CD4-positive, alpha-beta memory T cell (primary cell): ENCODE measurements around the gene TBC1D2B. TPM values are rescaled to one million over a fixed set of nuclear protein-coding genes. Genes with fewer than 3 reads are reported as not detected.

Source experiments
- CTCF ChIA-PET: fragments of 350-600 bp; sonication (Branson Sonifier 250); formaldehyde crosslinking; loops from one replicate; lab custom pipeline; 2021; ENCODE audit warnings: inconsistent platforms; ENCODE audit not compliant: partially characterized antibody; lab: Charles Lee
- POLR2A ChIA-PET: fragments of 350-600 bp; sonication (Branson Sonifier 250); formaldehyde crosslinking; loops from one replicate; lab custom pipeline; 2021; ENCODE audit not compliant: partially characterized antibody; lab: Charles Lee
- DNase-seq, 5 donors: peaks; one replicate each; pipeline versions ENCODE4 v3.0.0 to v3.0.0-alpha.2; 2020 to 2022; ENCODE audit warnings: mixed read lengths in 1 of 5
- H3K27ac ChIP-seq: one replicate; pipeline ENCODE4 v1.7.0; 2013; ENCODE audit warnings: low read depth, low read length
- H3K27me3 ChIP-seq: 2 replicates; pipeline ENCODE4 v1.7.0; 2013; ENCODE audit warnings: mild to moderate bottlenecking, low read length, moderate library complexity; ENCODE audit not compliant: insufficient read depth
- H3K36me3 ChIP-seq: 2 replicates; pipeline ENCODE4 v1.7.0; 2013; ENCODE audit warnings: mild to moderate bottlenecking, low read length, moderate library complexity; ENCODE audit not compliant: insufficient read depth
- H3K4me1 ChIP-seq: 2 replicates; pipeline ENCODE4 v1.7.0; 2013; ENCODE audit warnings: mild to moderate bottlenecking, low read length, moderate library complexity; ENCODE audit not compliant: insufficient read depth
- H3K4me3 ChIP-seq, 2 donors: one replicate each; pipeline ENCODE4 v1.7.0; 2013; ENCODE audit warnings: low read length in 2 of 2, mild to moderate bottlenecking in 1 of 2
- H3K9me3 ChIP-seq, 2 donors: one replicate each; pipeline ENCODE4 v1.7.0; 2013; ENCODE audit warnings: low read length in 2 of 2, control low read depth in 1 of 2; ENCODE audit not compliant: control insufficient read depth in 1 of 2
- H3K27ac Mint-ChIP-seq, 7 donors: one replicate each; pipeline ENCODE4 v1.8.0; 2020 to 2021; ENCODE audit warnings: mixed read lengths in 7 of 7, mild to moderate bottlenecking in 6 of 7, inconsistent platforms in 3 of 7, moderate library complexity in 3 of 7
- H3K27me3 Mint-ChIP-seq, 2 donors: one replicate each; pipeline ENCODE4 v1.8.0; 2020 to 2021; ENCODE audit warnings: mixed read lengths in 2 of 2
- H3K36me3 Mint-ChIP-seq, 2 donors: one replicate each; pipeline ENCODE4 v1.8.0; 2020 to 2021; ENCODE audit warnings: mixed read lengths in 2 of 2, inconsistent platforms in 1 of 2, mild to moderate bottlenecking in 1 of 2
- H3K4me1 Mint-ChIP-seq, 4 donors: one replicate each; pipeline ENCODE4 v1.8.0; 2020 to 2021; ENCODE audit warnings: mixed read lengths in 4 of 4, mild to moderate bottlenecking in 1 of 4
- H3K4me3 Mint-ChIP-seq, 8 donors: one replicate each; pipeline ENCODE4 v1.8.0; 2020 to 2021; ENCODE audit warnings: mixed read lengths in 8 of 8, mild to moderate bottlenecking in 7 of 8, moderate library complexity in 6 of 8, inconsistent platforms in 3 of 8
- H3K9me3 Mint-ChIP-seq, 8 donors: one replicate each; pipeline ENCODE4 v1.8.0; 2020 to 2021; ENCODE audit warnings: mixed read lengths in 8 of 8, mild to moderate bottlenecking in 5 of 8, inconsistent platforms in 3 of 8, moderate library complexity in 1 of 8
- intact Hi-C: fragments of 100-400 bp; cut with micrococcal nuclease; formaldehyde crosslinking; loops from one replicate; pipeline ENCODE4 v1.15.1; 2023
- polyA plus RNA-seq, 2 donors: library from polyadenylated mRNA; unstranded; fragments of 300-500 nt; fragmentation: Illumina TruSeq; gene quantifications; one replicate each; pipeline ENCODE4 v1.2.3, GENCODE V29; 2021
- total RNA-seq, 2 experiments: library from RNA; stranded (reverse); gene quantifications; one replicate each; pipeline ENCODE4 v1.2.3, GENCODE V29; 2021

Gene TBC1D2B
- total and polyA plus RNA-seq, 4 experiments from 2014 or later = 5.6 to 114 (median 66.8) TPM

DNA sequence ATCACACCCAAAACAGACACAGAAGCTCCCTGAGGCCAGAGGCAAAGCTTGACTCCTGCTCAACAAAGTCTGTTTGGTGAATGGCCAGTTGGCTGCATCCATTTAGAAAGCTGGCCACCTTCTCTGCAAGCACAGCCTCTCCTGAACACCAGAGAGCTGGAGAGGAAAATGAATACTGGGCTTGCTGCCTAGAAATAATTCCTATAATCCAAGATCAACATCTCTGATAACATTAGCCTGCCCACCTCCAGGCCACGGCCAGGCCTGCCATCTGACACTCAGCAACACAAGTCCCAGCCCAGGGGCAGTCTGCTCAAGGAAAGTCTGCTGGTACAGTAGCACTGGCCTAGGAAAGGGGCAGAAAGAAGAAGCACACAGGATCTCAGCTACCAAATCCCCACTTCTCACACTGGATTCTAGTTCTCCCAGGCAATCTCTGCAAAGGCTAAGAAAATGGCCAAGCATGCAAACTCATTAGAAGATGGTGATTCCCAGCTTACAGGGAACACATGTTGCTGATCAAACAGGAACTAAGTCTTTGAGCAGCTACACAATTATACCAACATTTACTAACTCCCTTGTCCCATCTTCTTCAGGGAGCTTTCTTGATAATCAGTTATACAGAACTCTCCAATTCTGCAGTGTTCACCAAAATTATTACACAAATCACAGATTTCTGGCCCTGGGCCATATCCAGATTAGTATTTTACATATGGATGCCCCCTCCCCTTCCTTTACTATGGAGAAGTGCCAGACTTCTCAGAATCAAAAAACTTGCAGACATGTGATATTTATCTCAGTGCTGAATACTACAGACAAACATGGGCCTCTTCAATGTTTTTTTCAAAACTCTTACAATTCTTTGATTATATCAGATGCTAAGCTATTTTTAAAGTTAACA is 9.9 kb downstream of the TBC1D2B start:
- DNase-seq = peak in 1 of 5 donors; percentile 16
- intact Hi-C loops = loop anchor here (2.0 kb wide), 2 partner anchors 17 to 33 kb away; no protein-coding TSS in a partner anchor
- Histone ChIP-seq H3K27me3 (no peaks in the 10 kb centered on the region), H3K4me3 (peak overlapping the region in 1 of 2 donors; percentile 41), H3K27ac (peak overlapping the region; percentile 72), H3K9me3 (no peaks in the 10 kb centered on the region), H3K4me1 (peaks cover 100% of the 10 kb centered on the region), H3K36me3 (no peaks in the 10 kb centered on the region)
- H3K36me3 Mint-ChIP-seq = peaks cover 0 to 7% of the 10 kb centered on the region in 2 donors
- no peaks in the 10 kb centered on the region for H3K9me3 Mint-ChIP-seq
- CTCF ChIA-PET = interaction anchor here (1.1 to 5.9 kb wide), 13 partner anchors 8 to 108 kb away, joined by 3 to 78 read pairs (median 9); partner anchors contain the start of gene TBC1D2B
- H3K27ac Mint-ChIP-seq = no peak overlapping the region
- POLR2A ChIA-PET = interaction anchor here (0.7 to 16.7 kb wide), 8 partner anchors 10 to 235 kb away, joined by 3 to 984 read pairs (median 8); partner anchors contain the start of gene TBC1D2B
- H3K27me3 Mint-ChIP-seq = no peaks in the 10 kb centered on the region
- H3K4me3 Mint-ChIP-seq = peak overlapping the region in 2 of 8 donors; percentile 66 to 87
- peaks cover 14 to 70% (median 29%) of the 10 kb centered on the region in 4 donors for H3K4me1 Mint-ChIP-seq

- Histone ChIP-seq H3K4me1 (peaks cover 98% of the 10 kb centered on the region), H3K27me3 (no peaks in the 10 kb centered on the region), H3K36me3 (no peaks in the 10 kb centered on the region), H3K4me3 (peak overlapping the region; percentile 19 to 23), H3K27ac (peak overlapping the region; percentile 72), H3K9me3 (no peaks in the 10 kb centered on the region)
- CTCF ChIA-PET = interaction anchor here (1.0 to 4.9 kb wide), 8 partner anchors 9 to 107 kb away, joined by 3 to 78 read pairs (median 7); partner anchors contain the start of gene TBC1D2B
- peaks cover 0 to 5% of the 10 kb centered on the region in 2 donors for H3K36me3 Mint-ChIP-seq
- POLR2A ChIA-PET = interaction anchor here (1.0 to 16.7 kb wide), 4 partner anchors 11 to 39 kb away, joined by 3 to 984 read pairs (median 22); partner anchors contain the start of gene TBC1D2B
- no peak for DNase-seq
- no peaks in the 10 kb centered on the region for H3K27me3 Mint-ChIP-seq
- no peaks in the 10 kb centered on the region for H3K9me3 Mint-ChIP-seq
- intact Hi-C loops = loop anchor here (1.0 kb wide), 1 partner anchor 9 kb away; no protein-coding TSS in a partner anchor
- H3K4me3 Mint-ChIP-seq = peak overlapping the region in 1 of 8 donors; percentile 71
- peaks cover 1 to 68% (median 24%) of the 10 kb centered on the region in 4 donors for H3K4me1 Mint-ChIP-seq
- no peak overlapping the region for H3K27ac Mint-ChIP-seq
Measured at GRCh38 chr15:78065973-78066946, 11.3 kb downstream of the TBC1D2B start.

GRCh38 chr15:78065284-78065872 is 12.1 kb downstream of the TBC1D2B start:
- CTCF ChIA-PET = interaction anchor here (0.6 to 1.7 kb wide), 6 partner anchors 10 to 233 kb away, joined by 3 to 8 read pairs (median 4); partner anchors contain the start of gene TBC1D2B
- H3K27ac Mint-ChIP-seq = no peak overlapping the region
- H3K27me3 ChIP-seq = no peaks in the 10 kb centered on the region
- no peaks in the 10 kb centered on the region for H3K9me3 Mint-ChIP-seq
- H3K9me3 ChIP-seq = no peaks in the 10 kb centered on the region
- peaks cover 3 to 67% (median 25%) of the 10 kb centered on the region in 4 donors for H3K4me1 Mint-ChIP-seq
- no peaks in the 10 kb centered on the region for H3K27me3 Mint-ChIP-seq
- intact Hi-C loops = loop anchor here (1.0 kb wide), 1 partner anchor 8 kb away; no protein-coding TSS in a partner anchor
- peak in 3 of 5 donors; percentile 24 to 60 (median 30) for DNase-seq
- peaks cover 0 to 5% of the 10 kb centered on the region in 2 donors for H3K36me3 Mint-ChIP-seq
- H3K4me3 ChIP-seq = peak overlapping the region; percentile 19 to 23
- H3K27ac ChIP-seq = peak overlapping the region; percentile 72
- H3K36me3 ChIP-seq = no peaks in the 10 kb centered on the region
- POLR2A ChIA-PET = interaction anchor here (1.0 to 16.7 kb wide), 2 partner anchors 12 to 18 kb away, joined by 3 to 984 read pairs; partner anchors contain the start of gene TBC1D2B
- H3K4me3 Mint-ChIP-seq = peak overlapping the region in 1 of 8 donors; percentile 79
- H3K4me1 ChIP-seq = peaks cover 98% of the 10 kb centered on the region

DNA sequence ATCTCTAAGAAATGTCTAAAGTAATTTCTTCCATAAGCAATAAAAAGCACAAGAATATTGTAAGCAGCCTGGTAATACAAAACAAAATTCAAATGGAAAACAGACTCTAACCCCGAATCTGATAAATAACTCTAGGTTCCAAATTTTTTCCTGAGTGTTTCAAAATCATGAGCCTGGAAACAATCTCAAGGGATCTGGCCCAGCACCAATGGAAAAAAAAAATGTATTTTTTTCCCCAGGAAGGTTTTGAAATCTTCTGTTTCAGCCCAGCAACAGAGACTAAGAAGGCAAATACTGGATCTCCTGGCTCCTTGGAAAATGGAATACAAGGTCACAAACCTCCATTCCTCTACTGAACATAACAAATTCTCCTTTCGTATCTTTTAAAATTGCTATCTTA is 13.0 kb downstream of the TBC1D2B start:
- ChIA-PET POLR2A (interaction anchor here (16.7 kb wide), 1 partner anchor 17 kb away, joined by 984 read pairs; no protein-coding TSS in a partner anchor), CTCF (no interaction called here)
- Mint-ChIP-seq H3K36me3 (no peaks in the 10 kb centered on the region), H3K4me1 (peaks cover 11 to 65% (median 30%) of the 10 kb centered on the region in 4 donors), H3K9me3 (no peaks in the 10 kb centered on the region), H3K27me3 (no peaks in the 10 kb centered on the region), H3K27ac (no peak overlapping the region), H3K4me3 (no peak overlapping the region)
- no peaks in the 10 kb centered on the region for H3K9me3 ChIP-seq
- H3K36me3 ChIP-seq = no peaks in the 10 kb centered on the region
- H3K4me1 ChIP-seq = peaks cover 98% of the 10 kb centered on the region
- no peaks in the 10 kb centered on the region for H3K27me3 ChIP-seq
- no peak for DNase-seq
- intact Hi-C loops = no loop called here
- H3K27ac ChIP-seq = peak overlapping the region; percentile 72
- H3K4me3 ChIP-seq = no peak overlapping the region

DNA sequence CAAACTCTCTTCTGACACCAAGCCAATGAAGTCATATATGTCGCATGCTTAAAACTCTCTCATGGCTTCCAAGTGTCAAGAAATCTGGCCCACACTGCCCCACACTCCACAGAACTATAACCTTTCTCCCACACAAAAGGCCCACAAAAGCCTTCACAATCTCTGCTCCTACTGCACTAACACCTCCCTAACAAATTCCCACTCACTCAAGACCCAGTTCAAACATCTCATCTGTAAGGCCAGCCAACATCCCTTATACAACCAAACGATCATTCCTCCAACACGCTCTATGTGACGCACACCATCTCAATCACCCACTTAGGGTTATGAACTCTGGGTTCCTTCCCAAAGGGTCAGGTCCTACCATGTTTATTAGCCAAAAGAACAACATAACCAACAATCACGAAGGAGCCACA is 13.5 kb downstream of the TBC1D2B start:
- Mint-ChIP-seq H3K27me3 (no peaks in the 10 kb centered on the region), H3K36me3 (peaks cover 0 to 2% of the 10 kb centered on the region in 2 donors), H3K9me3 (no peaks in the 10 kb centered on the region), H3K4me3 (no peak overlapping the region), H3K27ac (no peak overlapping the region), H3K4me1 (peaks cover 17 to 65% (median 32%) of the 10 kb centered on the region in 4 donors)
- Histone ChIP-seq H3K4me3 (no peak overlapping the region), H3K27ac (peak overlapping the region; percentile 16), H3K9me3 (no peaks in the 10 kb centered on the region), H3K36me3 (no peaks in the 10 kb centered on the region), H3K4me1 (peaks cover 98% of the 10 kb centered on the region), H3K27me3 (no peaks in the 10 kb centered on the region)
- POLR2A ChIA-PET = interaction anchor here (6.1 to 32.5 kb wide), 2 partner anchors 9 to 13 kb away, joined by 75 to 984 read pairs; partner anchors contain the start of gene TBC1D2B
- no peak for DNase-seq
- CTCF ChIA-PET = interaction anchor here (1.5 kb wide), 1 partner anchor 12 kb away, joined by 5 read pairs; no protein-coding TSS in a partner anchor
- intact Hi-C loops = loop anchor here (2.0 kb wide), 1 partner anchor 13 kb away; the partner anchor contains the start of gene TBC1D2B

GRCh38 chr15:78063217-78063616 is 14.3 kb downstream of the TBC1D2B start:
- H3K4me3 Mint-ChIP-seq = peak overlapping the region in 5 of 8 donors; percentile 29 to 64 (median 57)
- no peaks in the 10 kb centered on the region for H3K27me3 ChIP-seq
- peak overlapping the region in 3 of 7 donors; percentile 76 to 86 (median 83) for H3K27ac Mint-ChIP-seq
- H3K4me1 Mint-ChIP-seq = peaks cover 24 to 64% (median 36%) of the 10 kb centered on the region in 4 donors
- no peaks in the 10 kb centered on the region for H3K9me3 Mint-ChIP-seq
- H3K36me3 ChIP-seq = no peaks in the 10 kb centered on the region
- peak overlapping the region; percentile 39 for H3K27ac ChIP-seq
- H3K4me1 ChIP-seq = peaks cover 98% of the 10 kb centered on the region
- no peak overlapping the region for H3K4me3 ChIP-seq
- no peaks in the 10 kb centered on the region for H3K9me3 ChIP-seq
- POLR2A ChIA-PET = interaction anchor here (1.3 to 32.5 kb wide), 7 partner anchors 10 to 29 kb away, joined by 6 to 984 read pairs (median 17); partner anchors contain the start of gene TBC1D2B
- no peaks in the 10 kb centered on the region for H3K27me3 Mint-ChIP-seq
- DNase-seq = no peak
- CTCF ChIA-PET = interaction anchor here (0.6 to 2.2 kb wide), 6 partner anchors 12 to 86 kb away, joined by 3 to 18 read pairs (median 5); partner anchors contain the start of gene IDH3A
- H3K36me3 Mint-ChIP-seq = peaks cover 2 to 4% of the 10 kb centered on the region in 2 donors
- intact Hi-C loops = loop anchor here (2.0 kb wide), 1 partner anchor 14 kb away; the partner anchor contains the start of gene TBC1D2B
